Skin epidermis (tissue), 12 donors: Measurements from ENCODE around the gene WRAP73.

Source experiments
- H3K27ac ChIP-seq, 21 experiments: fragments of 200-600 bp; sonication (generic) in 11 of 21; one replicate each; pipeline ENCODE4 v1.5.0; 2020; ENCODE audit warnings: mild to moderate bottlenecking in 3 of 21, inconsistent platforms in 2 of 21, moderate library complexity in 2 of 21
- H3K4me3 ChIP-seq, 7 experiments: fragments of 200-600 bp; sonication (generic) in 2 of 7; one replicate each; pipeline ENCODE4 v1.5.0; 2020; ENCODE audit warnings: inconsistent platforms in 2 of 7, mild to moderate bottlenecking in 2 of 7, moderate library complexity in 1 of 7

Gene WRAP73

DNA sequence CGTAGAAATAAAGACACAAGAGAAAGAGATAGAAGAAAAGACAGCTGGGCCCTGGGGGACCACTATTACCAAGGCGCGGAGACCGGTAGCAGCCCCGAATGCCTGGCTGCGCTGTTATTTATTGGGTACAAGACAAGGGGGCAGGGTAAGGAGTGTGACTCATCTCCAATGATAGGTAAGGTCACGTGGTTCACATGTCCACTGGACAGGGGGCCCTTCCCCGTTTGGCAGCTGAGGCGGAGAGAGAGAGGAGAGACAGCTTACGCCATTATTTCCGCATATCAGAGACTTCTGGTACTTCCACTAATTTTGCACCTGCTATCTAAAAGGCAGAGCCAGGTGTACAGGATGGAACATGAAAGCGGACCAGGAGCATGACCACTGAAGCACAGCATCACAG is 29.2 kb downstream of the WRAP73 start:
- H3K27ac ChIP-seq, result no peak overlapping the region
- H3K4me3 ChIP-seq, result no peak overlapping the region

DNA sequence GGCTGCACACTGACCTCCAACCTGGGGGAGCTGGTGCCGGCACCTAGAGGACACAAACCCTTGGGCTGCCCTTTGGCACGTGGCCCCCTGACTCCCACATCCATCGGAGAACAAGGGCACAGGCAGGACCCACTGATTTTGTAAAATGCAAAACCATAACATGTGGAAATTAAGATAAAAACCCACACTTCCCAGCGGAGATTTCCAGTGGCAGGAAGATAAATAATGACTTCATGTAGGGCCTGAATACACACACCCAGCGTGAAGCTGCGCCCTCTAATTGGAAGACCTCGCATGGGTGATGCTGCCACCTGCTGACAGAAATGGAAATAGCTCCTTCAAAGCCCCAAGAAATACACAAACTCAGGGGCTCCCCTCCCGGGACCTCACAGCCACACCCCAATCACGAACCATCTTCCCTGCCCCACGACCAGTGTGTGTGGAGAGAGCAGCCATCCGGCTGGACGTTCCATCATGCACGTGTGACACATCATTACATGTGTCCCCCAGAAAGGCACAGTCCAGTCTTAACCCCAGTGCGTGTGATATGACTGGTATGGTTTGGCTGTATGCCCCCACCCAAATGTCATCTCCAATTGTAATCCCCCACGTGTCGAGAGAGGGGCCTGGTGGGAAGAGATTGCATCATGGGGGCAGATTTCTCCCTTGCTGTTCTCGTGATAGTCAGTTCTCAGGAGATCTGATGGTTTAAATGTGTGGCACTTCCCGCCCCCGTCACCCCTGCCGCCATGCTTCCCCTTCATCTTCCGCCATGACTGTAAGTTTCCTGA is 30.8 kb downstream of the WRAP73 start:
- H3K27ac ChIP-seq, result no peak overlapping the region
- H3K4me3 ChIP-seq, result no peak overlapping the region

DNA sequence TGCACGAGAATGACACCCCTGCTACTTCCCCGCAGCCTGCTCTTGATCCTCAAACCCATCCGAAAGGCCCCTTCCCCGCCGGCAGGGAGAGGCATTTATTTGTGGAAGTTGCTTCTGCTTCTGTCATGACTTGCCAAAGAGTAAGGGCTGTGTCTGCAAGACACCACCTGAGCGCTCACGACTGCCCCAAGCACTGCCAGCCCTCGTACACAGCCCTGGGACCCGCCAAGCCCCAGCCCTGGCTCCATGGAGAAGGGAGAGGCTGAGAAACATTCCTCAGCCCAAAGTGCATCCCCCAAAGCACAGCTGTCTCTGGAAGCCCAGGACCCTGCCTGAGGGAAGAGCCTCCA is 31.4 kb downstream of the WRAP73 start:
- no peak overlapping the region for H3K27ac ChIP-seq

GRCh38 chr1:3617806-3618345 is 32.0 kb downstream of the WRAP73 start:
- Histone ChIP-seq H3K27ac (no peak overlapping the region), H3K4me3 (no peak overlapping the region)

More for the DNA sequence above, 31.4 kb downstream of the WRAP73 start:
- no peak overlapping the region for H3K4me3 ChIP-seq

DNA sequence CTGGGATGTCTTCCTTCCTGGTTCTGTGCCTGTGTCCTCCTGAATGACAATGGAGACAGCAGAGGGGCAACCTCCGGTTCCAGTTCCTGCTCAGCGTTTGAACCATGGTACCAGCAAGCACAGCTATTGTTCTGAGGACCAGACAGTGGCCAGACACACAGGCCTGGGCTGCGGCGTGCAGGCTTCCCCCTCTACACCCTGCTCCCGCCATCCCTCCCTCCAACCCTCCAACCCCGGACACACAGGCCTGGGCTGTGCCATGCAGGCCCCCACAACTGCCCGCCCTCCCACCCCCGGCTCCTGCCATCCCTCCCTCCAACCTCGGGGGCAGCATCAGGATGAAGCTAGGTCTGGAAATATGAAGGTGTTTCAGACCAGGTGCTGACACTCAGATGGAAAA is 33.0 kb downstream of the WRAP73 start:
- no peak overlapping the region for H3K4me3 ChIP-seq
- no peak overlapping the region for H3K27ac ChIP-seq

DNA sequence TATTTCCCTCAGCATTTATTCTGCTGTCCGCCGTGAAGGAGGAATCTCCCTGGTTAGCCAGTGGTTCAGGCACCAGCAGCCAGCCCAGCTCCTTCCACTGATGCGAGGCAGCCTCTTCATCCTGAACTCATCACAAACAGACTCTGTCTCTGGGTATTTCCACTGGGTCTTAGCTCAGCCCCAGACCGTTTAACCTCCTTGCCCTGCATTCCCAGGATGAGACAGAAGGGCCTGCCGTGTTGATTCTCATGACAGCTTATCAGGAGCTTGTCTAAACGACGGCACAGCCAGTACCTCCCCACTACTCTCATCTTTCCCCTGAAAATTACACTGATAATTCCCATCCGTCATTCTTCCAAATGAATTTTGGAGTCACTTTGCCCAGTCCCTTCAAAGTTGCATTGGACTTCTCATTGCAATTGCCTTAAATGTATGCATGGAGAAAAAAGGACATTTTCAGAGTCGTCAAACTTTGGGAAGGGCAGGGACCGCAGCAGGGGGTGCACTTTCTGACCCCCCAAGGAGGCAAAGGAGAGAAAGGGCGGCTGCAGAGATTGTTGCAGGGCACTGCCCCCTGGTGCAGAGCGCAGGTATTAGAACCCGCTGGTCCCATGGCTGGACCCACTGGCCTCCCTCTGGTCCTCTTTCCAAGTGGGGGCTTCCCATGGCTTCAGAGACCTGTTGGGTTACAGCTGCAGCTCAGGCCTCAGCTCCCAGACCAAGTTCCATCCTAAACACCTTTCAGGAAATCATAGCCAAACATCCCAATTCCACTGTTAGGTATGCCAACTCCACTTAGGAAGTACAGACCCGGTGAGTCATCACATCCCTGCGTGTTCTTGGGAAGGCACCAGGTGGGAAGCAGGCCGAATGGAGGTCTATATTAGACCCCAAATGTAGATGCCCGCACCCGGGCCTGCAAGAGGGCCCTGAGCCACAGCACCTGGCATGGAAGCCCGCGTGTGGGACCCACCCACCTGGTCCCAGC is 34.9 kb downstream of the WRAP73 start:
- no peak overlapping the region for H3K4me3 ChIP-seq
- no peak overlapping the region for H3K27ac ChIP-seq

- no peak overlapping the region for H3K4me3 ChIP-seq
- no peak overlapping the region for H3K27ac ChIP-seq
Observed at GRCh38 chr1:3612123-3612522, 37.8 kb downstream of the WRAP73 start.

DNA sequence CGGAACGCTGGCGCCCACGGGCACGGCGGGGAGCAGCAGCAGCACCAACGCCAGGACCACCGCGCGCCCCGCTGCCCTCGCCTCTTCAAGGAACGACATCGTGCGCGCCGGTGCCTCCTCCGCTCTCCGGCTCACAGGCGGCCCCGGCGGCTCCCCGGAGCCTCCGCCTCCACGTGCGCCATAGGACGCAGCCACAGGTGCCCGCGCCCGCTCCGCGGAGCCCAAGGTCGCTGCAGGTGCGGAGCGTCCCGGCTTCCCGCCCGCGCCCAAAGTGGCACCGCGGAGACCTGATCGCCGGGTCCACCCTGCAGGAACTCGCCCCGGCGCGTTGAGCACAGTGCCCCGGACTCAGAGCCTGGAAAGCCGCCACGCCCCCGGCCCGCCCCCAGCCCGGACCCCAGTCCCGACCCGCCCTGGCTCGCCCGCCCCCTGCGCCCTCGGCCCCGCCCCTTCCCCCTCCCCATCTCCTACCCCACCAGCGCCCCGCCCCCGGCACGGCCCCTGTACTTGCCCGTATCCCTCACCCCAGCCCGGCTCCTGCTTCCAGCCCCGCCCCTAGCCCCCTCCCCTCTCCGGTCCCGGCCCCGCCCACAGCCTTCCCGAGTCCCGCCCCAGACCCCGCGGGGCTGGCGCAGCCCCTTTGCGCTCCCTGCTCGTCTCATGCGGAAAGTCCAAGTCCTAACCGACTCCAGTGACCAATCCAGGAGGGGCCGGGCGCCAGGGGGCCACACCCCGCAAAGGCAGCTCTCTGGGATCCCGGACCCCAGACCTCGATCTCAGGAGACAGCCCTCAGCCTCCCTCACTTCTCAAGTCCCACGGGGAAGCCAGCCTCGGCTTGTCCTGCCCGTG is 38.5 kb downstream of the WRAP73 start, which contains the start of gene MEGF6:
Gene MEGF6, minus strand, starts transcription at position 339 of the 850 bp plus-strand sequence. Its CDS starts 240 bp downstream, at position 99.
- H3K27ac ChIP-seq, result peak within 1 kb of the TSS in 2 of 21 experiments; percentile 6 to 46
- H3K4me3 ChIP-seq, result peak within 1 kb of the TSS in 6 of 7 experiments; percentile 17 to 49 (median 34)

DNA sequence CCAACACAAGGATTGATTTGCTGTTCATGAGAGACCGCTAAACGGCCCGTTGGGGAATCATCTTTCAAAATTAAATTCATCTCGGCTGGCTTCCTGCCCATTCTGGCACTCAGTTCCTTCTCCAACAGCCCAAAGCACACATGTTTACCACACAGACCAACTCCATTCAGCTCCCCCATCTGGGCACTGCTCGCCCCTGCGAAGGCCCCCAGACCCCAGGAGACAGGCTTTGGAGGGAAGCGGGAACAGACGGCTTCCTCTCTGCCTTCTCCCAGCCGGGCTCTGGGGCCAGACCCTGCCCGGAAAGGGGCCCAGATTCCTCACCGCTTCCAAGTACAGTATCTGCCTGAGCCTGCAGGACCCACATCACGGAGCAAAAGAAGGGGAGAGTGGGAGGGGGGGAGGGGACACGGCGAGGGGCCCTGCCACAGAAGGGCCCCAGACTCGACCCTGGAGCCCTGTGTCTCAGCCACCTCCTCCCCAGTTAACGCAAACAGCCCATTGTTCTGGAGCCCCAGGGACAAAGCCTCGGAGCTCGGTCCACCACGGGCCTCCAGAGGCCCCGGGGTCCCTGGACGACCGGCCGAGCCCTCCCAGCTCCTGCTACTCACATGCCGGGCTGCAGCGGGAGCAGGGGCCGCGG is 39.3 kb downstream of the WRAP73 start:
- Histone ChIP-seq H3K27ac (peak overlapping the region in 1 of 21 experiments; percentile 46), H3K4me3 (peak overlapping the region in 6 of 7 experiments; percentile 17 to 49 (median 34))

DNA sequence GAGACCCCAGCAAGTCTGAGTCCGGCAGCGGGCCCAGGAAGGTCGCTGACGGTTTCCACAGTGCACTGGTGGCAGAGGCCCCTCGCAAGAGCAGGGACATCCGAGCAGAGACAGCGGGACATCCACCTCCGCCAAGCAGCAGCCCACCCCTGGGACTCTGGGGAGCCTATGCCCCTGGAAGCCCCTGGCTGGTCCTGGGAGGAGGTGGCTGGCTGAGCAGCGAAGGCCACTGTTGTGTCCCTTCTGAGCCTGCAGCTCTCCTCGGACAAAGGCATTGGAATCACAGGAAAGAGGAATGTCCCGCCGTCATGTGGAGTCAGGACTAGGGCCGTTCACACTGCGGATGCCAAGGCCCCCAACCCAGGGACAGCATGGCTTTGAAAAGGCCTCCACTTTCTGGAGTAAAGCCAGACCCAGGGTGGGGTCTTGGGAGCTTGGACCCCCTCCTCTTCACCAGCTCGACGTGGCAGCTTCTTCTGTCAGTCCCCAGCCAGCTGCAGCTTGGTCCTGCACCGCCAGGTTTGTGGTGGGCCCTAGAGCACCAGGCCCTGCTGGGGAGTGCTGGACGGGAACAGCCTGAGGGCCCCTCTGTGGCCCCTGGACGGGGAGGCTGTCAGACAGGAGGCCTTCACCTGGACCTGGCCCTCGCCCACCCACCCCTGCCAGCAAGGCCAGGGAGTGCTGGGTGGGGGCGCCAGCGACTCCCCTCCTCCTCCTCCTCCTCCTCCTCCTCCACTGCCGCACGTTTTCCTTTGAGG is 40.0 kb downstream of the WRAP73 start:
- peak overlapping the region in 3 of 7 experiments; percentile 23 to 49 (median 43) for H3K4me3 ChIP-seq

GRCh38 chr1:3609016-3609768 is 40.7 kb downstream of the WRAP73 start:
- H3K27ac ChIP-seq, result no peak overlapping the region
- peak overlapping the region in 2 of 7 experiments; percentile 5 to 43 for H3K4me3 ChIP-seq

More for the DNA sequence above, 40.0 kb downstream of the WRAP73 start:
- H3K27ac ChIP-seq, result peak overlapping the region in 1 of 21 experiments; percentile 46

DNA sequence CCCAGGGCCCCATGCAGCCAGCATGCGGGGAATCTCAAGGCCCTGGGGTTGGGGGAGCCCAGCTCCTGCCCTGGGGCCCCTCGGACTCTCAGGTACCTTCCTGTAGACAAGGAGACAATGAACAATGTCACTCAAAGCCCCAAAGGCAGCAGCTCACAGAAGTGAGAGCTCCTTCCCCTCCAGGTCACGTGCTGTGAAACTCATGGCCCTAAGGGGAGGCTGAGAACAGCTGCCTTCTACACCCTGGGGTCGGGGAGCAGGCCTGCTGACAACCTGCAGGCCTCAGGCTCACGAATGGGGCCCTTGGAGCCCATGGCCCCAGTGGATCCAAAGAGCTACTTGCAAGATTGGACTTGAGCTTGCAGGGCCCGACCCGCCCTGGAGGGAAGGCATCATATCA is 41.7 kb downstream of the WRAP73 start:
- Histone ChIP-seq H3K4me3 (no peak overlapping the region), H3K27ac (no peak overlapping the region)

GRCh38 chr1:3607703-3608065 is 42.2 kb downstream of the WRAP73 start:
- H3K27ac ChIP-seq, result no peak overlapping the region
- no peak overlapping the region for H3K4me3 ChIP-seq

DNA sequence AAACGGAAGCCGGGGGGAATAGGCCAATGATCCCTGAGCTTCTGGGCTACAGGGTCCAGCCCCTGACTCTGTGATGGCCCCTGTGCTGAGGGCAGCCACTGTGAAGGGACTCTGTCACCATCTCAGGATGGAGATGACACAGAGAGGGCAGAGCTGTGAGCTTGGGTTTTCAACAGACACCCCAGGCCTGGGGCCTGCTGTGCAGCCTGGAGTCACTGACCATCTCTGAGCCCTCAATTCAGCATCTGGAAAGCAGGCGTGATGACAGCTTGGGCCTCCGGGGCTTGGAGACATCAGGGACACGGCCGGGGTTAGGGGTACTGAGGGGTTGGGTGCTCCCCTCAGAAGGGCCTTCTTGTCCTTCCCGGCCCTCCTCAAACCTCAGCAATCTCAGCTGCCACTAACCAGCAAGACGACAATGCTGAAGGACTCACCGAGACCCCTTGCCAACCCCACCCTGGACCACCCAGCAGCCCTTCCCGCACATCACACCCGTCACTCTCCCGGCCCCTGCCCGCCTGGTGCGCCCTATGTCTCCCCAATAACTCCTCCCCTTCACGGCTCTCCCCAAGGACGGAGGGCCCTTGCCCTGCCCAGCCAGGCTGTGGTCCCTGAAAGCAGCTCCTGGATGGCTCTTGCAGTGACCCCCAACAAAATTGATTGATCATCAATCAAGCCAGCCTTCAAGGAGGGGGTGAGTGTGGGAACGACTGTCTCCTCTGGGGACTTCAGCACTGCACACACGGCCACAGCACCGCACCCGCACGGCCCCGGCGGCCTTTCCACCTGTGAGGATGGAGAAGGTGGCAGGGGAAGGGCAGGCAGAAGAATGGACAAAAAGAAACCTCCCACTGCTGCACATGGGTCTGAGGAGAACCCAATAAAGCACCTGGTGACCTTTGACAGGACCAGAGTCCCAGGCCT is 42.9 kb downstream of the WRAP73 start:
- no peak overlapping the region for H3K27ac ChIP-seq
- H3K4me3 ChIP-seq, result no peak overlapping the region

DNA sequence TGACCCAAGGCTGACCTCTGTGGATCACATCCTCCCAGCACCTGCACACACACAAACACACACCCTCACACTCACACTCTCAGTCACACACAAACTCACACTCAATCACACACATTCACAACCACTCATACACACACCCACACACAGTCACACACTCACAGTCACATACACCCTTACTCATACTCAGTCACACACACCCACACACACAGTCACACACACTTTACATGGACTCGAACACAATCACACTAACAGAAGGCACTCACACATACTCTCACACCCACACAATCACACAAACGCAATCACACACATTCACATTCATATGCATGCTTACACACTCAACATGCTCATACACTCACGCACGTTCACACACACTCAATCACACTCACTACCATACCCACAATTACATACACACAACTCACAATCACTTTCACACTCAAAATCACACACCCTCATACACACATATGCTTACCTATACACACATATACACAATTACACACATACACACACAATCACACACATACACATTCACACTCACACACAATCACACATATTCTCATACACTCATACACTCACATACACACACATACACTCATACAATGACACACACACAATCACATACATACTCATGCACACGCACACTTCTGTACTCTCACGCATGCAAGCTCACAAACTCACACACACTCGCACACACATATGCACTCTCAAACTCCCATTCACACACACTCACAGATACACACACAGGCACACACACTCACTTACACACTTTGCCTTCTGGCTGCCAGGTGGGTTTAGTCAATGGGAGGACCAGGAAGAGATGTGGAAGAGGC is 44.7 kb downstream of the WRAP73 start:
- H3K27ac ChIP-seq, result no peak overlapping the region
- no peak overlapping the region for H3K4me3 ChIP-seq
